ENCODE results near the gene C2orf92. TPM values are rescaled to one million over a fixed set of nuclear protein-coding genes. Genes with fewer than 3 reads are reported as not detected.

C2orf92 gene
- polyA plus RNA-seq, 2 of the 4 experiments (the other 2 are of a cell fraction): 1.1 to 2.7 TPM

DNA sequence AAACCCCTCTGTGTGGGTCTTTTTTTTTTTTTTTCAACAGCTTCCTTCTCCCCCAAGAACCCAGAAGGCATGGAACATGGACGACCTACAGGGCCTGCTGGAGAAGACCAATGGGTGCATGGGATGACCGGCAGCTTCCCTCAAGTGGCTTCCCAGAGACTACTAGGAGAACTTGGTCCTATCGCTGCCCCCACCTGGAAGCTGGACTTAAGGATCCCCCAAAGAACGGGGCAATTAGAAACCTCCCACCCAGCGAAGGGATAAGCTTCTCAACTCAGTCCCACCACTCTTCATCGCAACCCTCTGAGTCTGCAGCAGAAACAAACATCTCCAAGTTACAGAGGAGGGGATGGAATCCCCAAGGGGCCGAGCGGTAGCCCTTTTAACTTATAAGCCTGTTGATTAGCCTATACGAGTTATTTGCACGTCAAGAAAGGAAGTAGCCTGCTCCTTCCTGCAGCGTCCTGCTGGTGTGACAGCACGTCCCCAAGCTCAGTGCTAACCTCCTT, 7.1 kb upstream of the C2orf92 start:
- CTCF ChIA-PET: interaction anchor here (0.6 to 6.2 kb wide), 6 partner anchors 9 to 72 kb away, joined by 3 to 93 read pairs (median 12); no protein-coding TSS in a partner anchor
- 48% methylated on average over 12 of the region's 12 CpGs for WGBS (ENCODE audit: missing lambda C conversion rate)
- H3K4me2 ChIP-seq: peak overlapping the region; percentile 79
- no peak for TF ChIP-seq NFE2L2 (conservative IDR thresholded peaks at IDR 0.05; ENCODE audit: low read length)
- POLR2A ChIA-PET: interaction anchor here (0.5 to 4.1 kb wide), 5 partner anchors 11 to 1231 kb away, joined by 3 to 76 read pairs (median 4); partner anchors contain the start of genes ANKRD36B and COX5B
- DNase-seq (ENCODE audit: low read depth in 1 of 2, low spot score in 1 of 2) (no peak), ATAC-seq (no peak), FAIRE-seq (no peak)
- peak overlapping the region; percentile 96 to 97; a peak in 5 of 6 replicates for H3K27ac ChIP-seq
- no peaks in the 10 kb centered on the region for H3K9me3 ChIP-seq
- peaks cover 9% of the 10 kb centered on the region for H3K4me1 ChIP-seq
- peak overlapping the region; percentile 95 for H3K4me3 ChIP-seq

DNA sequence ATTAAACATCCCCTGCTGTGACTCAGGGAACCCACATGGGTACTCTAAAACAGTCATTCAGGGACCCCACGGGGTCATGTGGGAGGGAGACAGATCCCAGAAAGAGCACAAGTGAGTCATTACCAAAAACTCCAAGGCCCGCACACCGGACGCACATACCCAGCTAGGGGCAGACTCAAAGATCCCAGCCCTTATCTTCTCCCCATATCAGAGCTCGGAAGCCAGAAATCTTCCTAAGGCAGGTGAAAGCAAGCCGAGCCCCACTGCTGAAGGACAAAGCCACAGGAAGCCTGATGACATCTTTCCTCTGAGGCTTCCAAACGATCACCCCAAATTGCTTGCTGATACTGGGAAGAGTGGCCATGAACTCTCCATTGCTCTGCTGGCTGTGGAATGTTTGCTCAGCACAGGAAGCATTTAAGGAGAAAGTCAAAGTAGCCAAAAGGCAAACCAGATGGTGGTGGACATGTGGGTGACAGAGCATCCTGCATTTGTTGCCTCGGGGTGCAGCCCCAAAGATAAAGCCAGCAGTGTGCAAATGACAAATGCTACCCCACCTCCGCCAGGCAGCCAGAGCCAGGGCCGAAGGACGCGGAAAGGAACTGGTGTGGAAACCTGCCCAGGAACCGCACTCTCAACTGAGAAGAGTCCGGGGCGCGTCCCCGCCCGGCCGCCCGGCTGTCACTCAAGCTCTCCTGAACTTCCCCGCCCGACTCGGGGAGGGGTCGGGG, 6.5 kb upstream of the C2orf92 start:
- Histone ChIP-seq H3K4me2 (peak overlapping the region; percentile 79), H3K9me3 (no peaks in the 10 kb centered on the region), H3K4me3 (peak overlapping the region; percentile 95), H3K4me1 (peaks cover 9% of the 10 kb centered on the region), H3K27ac (peak overlapping the region; percentile 96 to 97)
- CTCF ChIA-PET: interaction anchor here (0.6 to 6.2 kb wide), 8 partner anchors 9 to 722 kb away, joined by 3 to 93 read pairs (median 4); no protein-coding TSS in a partner anchor
- POLR2A ChIA-PET: interaction anchor here (0.5 to 4.1 kb wide), 7 partner anchors 9 to 1232 kb away, joined by 3 to 76 read pairs (median 5); partner anchors contain the start of genes ANKRD36B and COX5B
- ATAC-seq: peak; percentile 45 to 52
- DNase-seq (ENCODE audit: low read depth in 1 of 2, low spot score in 1 of 2): peak; percentile 47 to 64
- TF ChIP-seq KDM1A (IDR thresholded peaks at IDR 0.05; ENCODE audit: low read depth) (no peak), HEYL (CRISPR knock-in tag; IDR thresholded peaks at IDR 0.05) (no peak), JUN (IDR thresholded peaks at IDR 0.05) (no peak), ZFP36 (IDR thresholded peaks at IDR 0.05; ENCODE audit: borderline replicate concordance, partially characterized antibody) (no peak), CBX8 (IDR thresholded peaks at IDR 0.05) (no peak), MYC (IDR thresholded peaks at IDR 0.05; ENCODE audit: borderline replicate concordance, low read length) (no peak), EP300 (IDR thresholded peaks at IDR 0.05) (no peak), FOSL2 (IDR thresholded peaks at IDR 0.05) (no peak), FOSL2 (CRISPR knock-in tag; IDR thresholded peaks at IDR 0.05) (peak; percentile 51; the same call in 1 of the 2 replicates), GATA3 (IDR thresholded peaks at IDR 0.05; ENCODE audit: borderline replicate concordance) (no peak), FOSB (CRISPR knock-in tag; IDR thresholded peaks at IDR 0.05) (no peak), ZSCAN20 (CRISPR knock-in tag; IDR thresholded peaks at IDR 0.05) (no peak), RCOR1 (IDR thresholded peaks at IDR 0.05; ENCODE audit: low read depth, low read length) (no peak), CHD2 (IDR thresholded peaks at IDR 0.05; ENCODE audit: low read length, partially characterized antibody) (no peak), RFX5 (IDR thresholded peaks at IDR 0.05) (no peak), RAD21 (conservative IDR thresholded peaks at IDR 0.05 in 1 of 2, IDR thresholded peaks at IDR 0.05 in 1 of 2) (no peak), RARB (CRISPR knock-in tag; IDR thresholded peaks at IDR 0.05) (no peak), HDAC2 (IDR thresholded peaks at IDR 0.05) (no peak), HOXB5 (CRISPR knock-in tag; IDR thresholded peaks at IDR 0.05) (no peak), SMC3 (IDR thresholded peaks at IDR 0.05) (no peak), EHF (CRISPR knock-in tag; IDR thresholded peaks at IDR 0.05) (no peak)
- TF ChIP-seq, protein P1, sequence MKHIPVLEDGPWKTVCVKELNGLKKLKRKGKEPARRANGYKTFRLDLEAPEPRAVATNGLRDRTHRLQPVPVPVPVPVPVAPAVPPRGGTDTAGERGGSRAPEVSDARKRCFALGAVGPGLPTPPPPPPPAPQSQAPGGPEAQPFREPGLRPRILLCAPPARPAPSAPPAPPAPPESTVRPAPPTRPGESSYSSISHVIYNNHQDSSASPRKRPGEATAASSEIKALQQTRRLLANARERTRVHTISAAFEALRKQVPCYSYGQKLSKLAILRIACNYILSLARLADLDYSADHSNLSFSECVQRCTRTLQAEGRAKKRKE (CRISPR knock-in tag; IDR thresholded peaks at IDR 0.05; ENCODE audit: low read depth): no peak
- TF ChIP-seq, protein P2, sequence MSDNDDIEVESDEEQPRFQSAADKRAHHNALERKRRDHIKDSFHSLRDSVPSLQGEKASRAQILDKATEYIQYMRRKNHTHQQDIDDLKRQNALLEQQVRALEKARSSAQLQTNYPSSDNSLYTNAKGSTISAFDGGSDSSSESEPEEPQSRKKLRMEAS (IDR thresholded peaks at IDR 0.05): peak; percentile 30; the same call in 1 of the 2 replicates
- TF ChIP-seq, protein P3, sequence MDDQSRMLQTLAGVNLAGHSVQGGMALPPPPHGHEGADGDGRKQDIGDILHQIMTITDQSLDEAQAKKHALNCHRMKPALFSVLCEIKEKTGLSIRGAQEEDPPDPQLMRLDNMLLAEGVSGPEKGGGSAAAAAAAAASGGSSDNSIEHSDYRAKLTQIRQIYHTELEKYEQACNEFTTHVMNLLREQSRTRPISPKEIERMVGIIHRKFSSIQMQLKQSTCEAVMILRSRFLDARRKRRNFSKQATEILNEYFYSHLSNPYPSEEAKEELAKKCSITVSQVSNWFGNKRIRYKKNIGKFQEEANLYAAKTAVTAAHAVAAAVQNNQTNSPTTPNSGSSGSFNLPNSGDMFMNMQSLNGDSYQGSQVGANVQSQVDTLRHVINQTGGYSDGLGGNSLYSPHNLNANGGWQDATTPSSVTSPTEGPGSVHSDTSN (IDR thresholded peaks at IDR 0.05): peak; percentile 86
- TF ChIP-seq, protein P4, sequence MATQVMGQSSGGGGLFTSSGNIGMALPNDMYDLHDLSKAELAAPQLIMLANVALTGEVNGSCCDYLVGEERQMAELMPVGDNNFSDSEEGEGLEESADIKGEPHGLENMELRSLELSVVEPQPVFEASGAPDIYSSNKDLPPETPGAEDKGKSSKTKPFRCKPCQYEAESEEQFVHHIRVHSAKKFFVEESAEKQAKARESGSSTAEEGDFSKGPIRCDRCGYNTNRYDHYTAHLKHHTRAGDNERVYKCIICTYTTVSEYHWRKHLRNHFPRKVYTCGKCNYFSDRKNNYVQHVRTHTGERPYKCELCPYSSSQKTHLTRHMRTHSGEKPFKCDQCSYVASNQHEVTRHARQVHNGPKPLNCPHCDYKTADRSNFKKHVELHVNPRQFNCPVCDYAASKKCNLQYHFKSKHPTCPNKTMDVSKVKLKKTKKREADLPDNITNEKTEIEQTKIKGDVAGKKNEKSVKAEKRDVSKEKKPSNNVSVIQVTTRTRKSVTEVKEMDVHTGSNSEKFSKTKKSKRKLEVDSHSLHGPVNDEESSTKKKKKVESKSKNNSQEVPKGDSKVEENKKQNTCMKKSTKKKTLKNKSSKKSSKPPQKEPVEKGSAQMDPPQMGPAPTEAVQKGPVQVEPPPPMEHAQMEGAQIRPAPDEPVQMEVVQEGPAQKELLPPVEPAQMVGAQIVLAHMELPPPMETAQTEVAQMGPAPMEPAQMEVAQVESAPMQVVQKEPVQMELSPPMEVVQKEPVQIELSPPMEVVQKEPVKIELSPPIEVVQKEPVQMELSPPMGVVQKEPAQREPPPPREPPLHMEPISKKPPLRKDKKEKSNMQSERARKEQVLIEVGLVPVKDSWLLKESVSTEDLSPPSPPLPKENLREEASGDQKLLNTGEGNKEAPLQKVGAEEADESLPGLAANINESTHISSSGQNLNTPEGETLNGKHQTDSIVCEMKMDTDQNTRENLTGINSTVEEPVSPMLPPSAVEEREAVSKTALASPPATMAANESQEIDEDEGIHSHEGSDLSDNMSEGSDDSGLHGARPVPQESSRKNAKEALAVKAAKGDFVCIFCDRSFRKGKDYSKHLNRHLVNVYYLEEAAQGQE (IDR thresholded peaks at IDR 0.05): no peak
- TF ChIP-seq, protein P5, sequence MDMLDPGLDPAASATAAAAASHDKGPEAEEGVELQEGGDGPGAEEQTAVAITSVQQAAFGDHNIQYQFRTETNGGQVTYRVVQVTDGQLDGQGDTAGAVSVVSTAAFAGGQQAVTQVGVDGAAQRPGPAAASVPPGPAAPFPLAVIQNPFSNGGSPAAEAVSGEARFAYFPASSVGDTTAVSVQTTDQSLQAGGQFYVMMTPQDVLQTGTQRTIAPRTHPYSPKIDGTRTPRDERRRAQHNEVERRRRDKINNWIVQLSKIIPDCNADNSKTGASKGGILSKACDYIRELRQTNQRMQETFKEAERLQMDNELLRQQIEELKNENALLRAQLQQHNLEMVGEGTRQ (IDR thresholded peaks at IDR 0.05): no peak
- TF ChIP-seq, protein P6, sequence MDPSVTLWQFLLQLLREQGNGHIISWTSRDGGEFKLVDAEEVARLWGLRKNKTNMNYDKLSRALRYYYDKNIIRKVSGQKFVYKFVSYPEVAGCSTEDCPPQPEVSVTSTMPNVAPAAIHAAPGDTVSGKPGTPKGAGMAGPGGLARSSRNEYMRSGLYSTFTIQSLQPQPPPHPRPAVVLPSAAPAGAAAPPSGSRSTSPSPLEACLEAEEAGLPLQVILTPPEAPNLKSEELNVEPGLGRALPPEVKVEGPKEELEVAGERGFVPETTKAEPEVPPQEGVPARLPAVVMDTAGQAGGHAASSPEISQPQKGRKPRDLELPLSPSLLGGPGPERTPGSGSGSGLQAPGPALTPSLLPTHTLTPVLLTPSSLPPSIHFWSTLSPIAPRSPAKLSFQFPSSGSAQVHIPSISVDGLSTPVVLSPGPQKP (IDR thresholded peaks at IDR 0.05; ENCODE audit: low read depth, low read length): no peak
- FAIRE-seq: no peak
- WGBS (ENCODE audit: missing lambda C conversion rate): under 1% methylated on average over 12 of the region's 24 CpGs
